Breast epithelium (tissue), 3 donors: ENCODE results near the gene ZNF367.

Experiments
- CTCF ChIP-seq, 3 donors: fragments of 450-650 bp; IDR thresholded peaks; one replicate each; pipeline ENCODE4 v1.5.1; 2016 to 2017; ENCODE audit warnings: antibody characterized with exemption in 3 of 3, mild to moderate bottlenecking in 3 of 3, moderate library complexity in 3 of 3
- POLR2A ChIP-seq: fragments of 450-650 bp; IDR thresholded peaks from one replicate; pipeline ENCODE4 v1.6.1; 2016; ENCODE audit warnings: antibody characterized with exemption, mild to moderate bottlenecking, moderate library complexity
- POLR2AphosphoS5 ChIP-seq, 3 donors: sonication (generic); formaldehyde crosslinking; IDR thresholded peaks; one replicate each; pipeline ENCODE4 v1.6.1; 2017; ENCODE audit warnings: antibody characterized with exemption in 3 of 3

- TF ChIP-seq CTCF (IDR thresholded peaks at IDR 0.05) (no peak), POLR2AphosphoS5 (IDR thresholded peaks at IDR 0.05) (no peak), POLR2A (no peak)
These were observed 72.6 kb downstream of the ZNF367 start for GRCh38 chr9:96345551-96345950.
